Activated naive CD8-positive, alpha-beta T cell treated with anti-CD3 and anti-CD28 coated beads, Interleukin-2, amount 10 ng/mL, durations not matched to agents 7 days and 5 days (primary cell): ENCODE data around the gene MICAL2. TPM values are rescaled to one million over a fixed set of nuclear protein-coding genes. Genes with fewer than 3 reads are reported as not detected.
A peak's percentile ranks its signal among the peaks of the same experiment; 100 is the strongest.

Experiments used
- ATAC-seq: fragments of 150-1000 bp; cut with Tn5 transposase; one replicate; pipeline ENCODE4 v1.10.0; 2021; ENCODE audit warnings: low read depth, moderate library complexity
- POLR2A ChIA-PET: fragments of 350-600 bp; sonication (Branson Sonifier 250); formaldehyde crosslinking; loops from one replicate; lab custom pipeline; 2021; ENCODE audit warnings: antibody characterized with exemption; lab: Charles Lee
- DNase-seq: peaks from one replicate; pipeline ENCODE4 v3.0.0; 2021
- H3K27ac Mint-ChIP-seq: one replicate; pipeline ENCODE4 v1.8.0; 2022; ENCODE audit warnings: mild to moderate bottlenecking, mixed read lengths
- H3K27me3 Mint-ChIP-seq: one replicate; pipeline ENCODE4 v1.8.0; 2022; ENCODE audit warnings: mild to moderate bottlenecking, moderate library complexity, mixed read lengths
- H3K36me3 Mint-ChIP-seq: one replicate; pipeline ENCODE4 v1.8.0; 2021; ENCODE audit warnings: mild to moderate bottlenecking, mixed read lengths
- H3K4me1 Mint-ChIP-seq: one replicate; pipeline ENCODE4 v1.8.0; 2021; ENCODE audit warnings: mixed read lengths
- H3K4me3 Mint-ChIP-seq: one replicate; pipeline ENCODE4 v1.8.0; 2022; ENCODE audit warnings: mild to moderate bottlenecking, moderate library complexity, mixed read lengths
- H3K9me3 Mint-ChIP-seq: one replicate; pipeline ENCODE4 v1.8.0; 2021; ENCODE audit warnings: mixed read lengths
- total RNA-seq, 2 experiments: library from RNA; stranded (reverse); gene quantifications; one replicate each; pipeline ENCODE4 v1.2.3, GENCODE V29; 2021

MICAL2 gene
- total RNA-seq, 2 experiments from 2014 or later: 36.9 to 42.6 TPM

DNA sequence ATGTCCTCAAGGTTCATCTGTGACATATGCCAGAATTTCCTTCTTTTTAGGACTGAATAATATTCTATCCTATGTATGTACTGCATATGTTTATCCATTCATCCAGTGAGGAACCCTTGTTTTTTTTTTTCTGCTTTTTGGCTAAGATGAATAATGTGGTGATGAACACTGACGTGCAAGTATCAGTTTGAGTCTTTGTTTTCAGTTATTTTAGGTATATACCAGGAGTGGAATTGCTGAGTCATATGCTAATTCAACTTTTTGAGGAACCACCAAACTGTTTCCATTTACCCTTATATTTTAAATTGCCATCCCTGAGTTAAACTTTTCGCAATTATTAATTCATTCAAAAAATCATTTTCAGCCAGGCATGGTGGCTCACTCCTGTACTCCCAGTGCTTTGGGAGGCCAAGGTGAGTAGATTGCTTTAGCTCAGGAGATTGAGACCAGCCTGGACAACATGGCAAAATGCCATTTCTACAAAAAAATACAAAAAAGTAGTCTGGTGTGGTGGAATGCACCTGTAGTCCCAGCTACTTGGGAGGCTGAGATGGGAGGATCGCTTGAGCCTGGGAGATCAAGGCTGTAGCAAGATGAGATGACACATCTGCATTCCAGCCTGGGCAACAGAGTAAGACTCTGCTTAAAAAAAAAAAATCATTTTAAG is 64.2 kb downstream of the MICAL2 start:
- peaks cover 38% of the 10 kb centered on the region for H3K4me1 Mint-ChIP-seq
- DNase-seq (no peak), ATAC-seq (peak; percentile 46)
- POLR2A ChIA-PET: no interaction called here
- no peaks in the 10 kb centered on the region for H3K27me3 Mint-ChIP-seq
- H3K27ac Mint-ChIP-seq: peak overlapping the region; percentile 84
- peak overlapping the region; percentile 53 for H3K4me3 Mint-ChIP-seq
- H3K36me3 Mint-ChIP-seq: peaks cover 14% of the 10 kb centered on the region
- H3K9me3 Mint-ChIP-seq: peaks cover 3% of the 10 kb centered on the region

DNA sequence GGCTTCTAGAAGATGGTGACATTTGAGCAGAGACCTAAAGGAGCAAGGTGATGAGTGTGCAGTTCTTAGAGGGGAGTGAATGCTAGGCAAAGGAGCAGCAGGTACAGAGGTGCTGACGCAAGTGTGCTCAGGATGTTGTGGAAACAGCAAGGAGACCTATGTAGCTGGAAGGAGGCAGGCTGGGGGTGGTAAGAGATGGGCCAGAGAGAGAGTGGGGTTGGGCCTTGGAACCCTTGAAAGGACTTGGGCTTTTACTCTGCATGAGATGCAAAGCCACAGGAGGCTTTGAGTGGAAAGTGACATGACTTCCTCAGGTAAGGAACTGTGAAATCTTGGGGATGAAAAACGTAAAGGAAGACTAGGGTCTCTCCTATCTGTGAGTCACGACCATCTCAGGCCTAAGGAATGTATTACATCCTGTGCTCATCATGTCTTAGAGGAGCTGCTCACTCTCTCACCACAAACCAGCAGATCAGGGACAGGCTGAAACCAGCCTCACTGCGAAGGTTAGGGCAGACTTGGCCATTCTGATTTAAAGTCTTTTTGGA is 65.4 kb downstream of the MICAL2 start:
- ATAC-seq (peak; percentile 77), DNase-seq (no peak)
- H3K27me3 Mint-ChIP-seq: no peaks in the 10 kb centered on the region
- peaks cover 14% of the 10 kb centered on the region for H3K36me3 Mint-ChIP-seq
- H3K4me1 Mint-ChIP-seq: peaks cover 42% of the 10 kb centered on the region
- peak overlapping the region; percentile 82 for H3K27ac Mint-ChIP-seq
- POLR2A ChIA-PET: interaction anchor here (1.2 kb wide), 1 partner anchor 20 kb away, joined by 4 read pairs; no protein-coding TSS in a partner anchor
- peaks cover 3% of the 10 kb centered on the region for H3K9me3 Mint-ChIP-seq
- H3K4me3 Mint-ChIP-seq: peak overlapping the region; percentile 7

DNA sequence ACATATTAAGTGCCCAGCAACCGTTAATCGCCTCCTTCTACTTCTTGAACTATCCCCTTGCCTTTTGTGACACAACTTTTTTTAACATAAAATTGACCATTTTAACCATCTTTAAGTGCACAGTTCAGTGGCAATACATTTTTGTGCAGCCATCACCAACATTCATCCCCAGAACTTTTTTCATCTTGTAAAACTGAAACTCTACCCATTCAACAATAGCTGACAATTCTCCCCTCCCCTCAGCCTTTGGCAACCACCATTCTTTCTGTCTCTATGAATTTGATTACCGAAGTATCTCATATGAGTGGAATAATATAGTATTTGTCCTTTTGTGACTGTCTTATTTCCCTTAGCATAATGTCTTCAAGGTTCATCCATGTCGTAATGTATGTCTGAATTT is 66.0 kb downstream of the MICAL2 start:
- H3K4me1 Mint-ChIP-seq: peaks cover 42% of the 10 kb centered on the region
- no peak overlapping the region for H3K4me3 Mint-ChIP-seq
- POLR2A ChIA-PET: no interaction called here
- peak overlapping the region; percentile 82 for H3K27ac Mint-ChIP-seq
- ATAC-seq (no peak), DNase-seq (no peak)
- H3K9me3 Mint-ChIP-seq: peaks cover 1% of the 10 kb centered on the region
- H3K27me3 Mint-ChIP-seq: no peaks in the 10 kb centered on the region
- peaks cover 12% of the 10 kb centered on the region for H3K36me3 Mint-ChIP-seq

DNA sequence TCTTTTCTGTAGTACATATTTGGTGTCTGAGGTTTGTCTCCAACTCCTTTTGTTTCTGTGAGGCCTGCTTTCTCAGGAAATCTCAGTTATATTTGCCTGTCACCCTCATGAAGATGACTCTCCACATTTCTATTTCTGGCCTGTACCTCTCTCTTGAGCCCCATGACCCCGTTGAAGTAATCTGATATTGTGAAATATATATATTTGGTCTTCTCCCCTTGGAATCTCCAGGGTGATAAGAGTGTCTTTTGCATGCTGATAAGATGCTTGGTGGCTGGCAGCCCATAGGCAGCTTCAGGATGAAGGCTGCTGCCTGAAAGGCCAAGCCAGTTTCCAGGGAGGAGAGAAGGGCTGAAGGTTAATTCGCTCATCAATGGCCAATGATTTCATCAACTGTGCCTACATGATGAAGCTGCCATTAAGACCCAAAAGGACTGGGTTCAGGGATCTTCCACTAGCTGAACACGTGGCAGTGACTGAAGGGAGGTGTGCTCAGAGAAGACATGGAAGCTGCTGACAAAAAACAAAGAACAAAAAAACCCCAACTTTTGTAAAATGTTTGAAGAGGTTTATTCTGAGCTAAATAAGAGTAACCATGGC is 67.4 kb downstream of the MICAL2 start:
- no peak for DNase-seq
- H3K27ac Mint-ChIP-seq: no peak overlapping the region
- no peaks in the 10 kb centered on the region for H3K27me3 Mint-ChIP-seq
- no peak overlapping the region for H3K4me3 Mint-ChIP-seq
- no peaks in the 10 kb centered on the region for H3K9me3 Mint-ChIP-seq
- H3K4me1 Mint-ChIP-seq: peaks cover 43% of the 10 kb centered on the region
- peaks cover 11% of the 10 kb centered on the region for H3K36me3 Mint-ChIP-seq
- POLR2A ChIA-PET: interaction anchor here (0.5 to 1.5 kb wide), 2 partner anchors 14 to 37 kb away, joined by 3 read pairs; no protein-coding TSS in a partner anchor
- ATAC-seq: no peak

DNA sequence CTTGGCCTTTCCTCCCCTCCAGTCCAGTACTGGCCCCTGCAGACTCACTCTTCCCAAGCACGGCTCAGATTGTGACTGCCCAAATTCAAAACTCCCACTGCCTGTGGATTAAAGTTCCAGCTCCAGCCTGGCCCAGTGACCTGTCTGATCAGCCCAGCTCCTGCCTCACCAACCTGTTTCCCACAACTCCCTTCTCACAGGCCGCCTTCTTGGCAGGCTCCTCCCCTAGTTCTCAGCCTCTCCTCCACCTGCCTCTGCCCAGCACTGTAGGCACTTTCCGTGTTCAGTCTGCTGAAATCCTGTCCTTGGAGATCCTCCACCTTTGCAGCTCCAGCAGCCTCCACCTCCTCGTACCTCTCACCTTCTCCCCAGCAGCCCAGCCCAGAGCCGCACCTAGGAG is 68.6 kb downstream of the MICAL2 start:
- ATAC-seq (no peak), DNase-seq (no peak)
- Mint-ChIP-seq H3K9me3 (no peaks in the 10 kb centered on the region), H3K36me3 (peaks cover 11% of the 10 kb centered on the region), H3K27me3 (no peaks in the 10 kb centered on the region), H3K4me1 (peaks cover 46% of the 10 kb centered on the region), H3K4me3 (no peak overlapping the region), H3K27ac (peak overlapping the region; percentile 43)
- POLR2A ChIA-PET: interaction anchor here (1.1 to 1.5 kb wide), 2 partner anchors 11 to 15 kb away, joined by 3 read pairs; no protein-coding TSS in a partner anchor

DNA sequence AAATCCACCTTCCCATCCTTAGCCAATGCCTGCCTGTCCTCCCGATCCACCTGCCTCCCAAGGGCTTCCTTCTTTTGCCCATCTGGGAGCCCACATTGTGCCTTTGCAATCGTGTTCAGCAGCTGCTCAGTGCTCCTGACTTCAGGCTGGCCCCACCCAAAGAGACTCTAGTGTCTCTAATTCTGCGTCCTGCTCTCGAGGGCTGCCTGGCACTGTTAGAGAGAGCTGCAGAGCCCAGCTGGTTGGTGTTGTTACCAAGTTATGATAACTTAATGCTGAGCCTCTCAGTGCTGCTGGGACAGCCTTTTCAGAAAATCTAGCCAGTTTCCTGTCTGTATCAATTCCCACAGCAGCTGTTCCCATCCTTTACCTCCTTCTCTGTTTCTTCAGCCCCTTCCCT is 69.1 kb downstream of the MICAL2 start:
- POLR2A ChIA-PET: interaction anchor here (1.1 kb wide), 1 partner anchor 10 kb away, joined by 3 read pairs; no protein-coding TSS in a partner anchor
- peaks cover 11% of the 10 kb centered on the region for H3K36me3 Mint-ChIP-seq
- DNase-seq: no peak
- peak overlapping the region; percentile 43 for H3K27ac Mint-ChIP-seq
- no peak for ATAC-seq
- H3K27me3 Mint-ChIP-seq: no peaks in the 10 kb centered on the region
- peaks cover 42% of the 10 kb centered on the region for H3K4me1 Mint-ChIP-seq
- H3K9me3 Mint-ChIP-seq: no peaks in the 10 kb centered on the region
- H3K4me3 Mint-ChIP-seq: no peak overlapping the region

DNA sequence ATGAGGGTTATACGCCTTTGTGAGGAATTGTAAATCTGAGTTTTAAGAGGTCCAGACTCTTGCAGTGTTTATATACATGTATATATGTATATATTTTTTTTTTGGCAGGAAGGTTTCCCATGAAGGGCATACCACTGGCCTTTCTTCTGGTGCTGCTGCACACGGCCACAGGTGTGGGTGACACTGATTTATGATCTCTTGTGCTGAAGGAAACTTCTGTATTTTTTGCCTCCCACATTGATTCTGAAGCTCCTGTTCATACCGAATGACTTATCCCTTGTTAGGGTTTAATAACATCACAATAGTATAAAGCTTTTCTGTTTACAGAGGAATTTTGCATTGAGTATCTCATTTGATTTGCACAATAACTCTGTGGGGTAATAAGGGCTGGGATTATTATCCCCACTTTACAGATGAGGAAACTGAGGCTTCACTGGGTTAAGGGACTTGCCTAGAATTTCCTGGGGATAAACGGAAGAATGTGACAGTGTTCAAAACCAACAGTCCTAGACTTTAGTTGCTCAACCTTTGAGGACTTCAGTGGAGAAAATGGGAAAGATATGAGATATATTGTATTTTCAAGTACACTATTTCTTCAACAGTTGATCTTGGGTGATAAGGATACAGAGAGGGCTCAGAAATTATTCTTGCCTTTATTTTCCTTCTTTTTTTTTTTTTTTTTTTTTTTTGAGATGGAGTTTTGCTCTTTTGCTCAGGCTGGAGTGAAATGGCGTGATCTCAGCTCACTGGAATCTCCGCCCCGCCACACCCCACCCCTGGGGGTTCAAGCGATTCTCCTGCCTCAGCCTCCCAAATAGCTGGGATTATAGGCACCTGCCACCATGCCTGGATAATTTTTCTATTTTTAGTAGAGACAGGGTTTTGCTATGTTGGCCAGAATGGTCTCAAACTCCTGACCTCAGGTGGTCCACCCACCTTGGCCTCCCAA is 70.1 kb downstream of the MICAL2 start:
- peaks cover 36% of the 10 kb centered on the region for H3K4me1 Mint-ChIP-seq
- H3K4me3 Mint-ChIP-seq: no peak overlapping the region
- H3K27ac Mint-ChIP-seq: no peak overlapping the region
- no peaks in the 10 kb centered on the region for H3K27me3 Mint-ChIP-seq
- ATAC-seq (no peak), DNase-seq (no peak)
- H3K9me3 Mint-ChIP-seq: no peaks in the 10 kb centered on the region
- peaks cover 11% of the 10 kb centered on the region for H3K36me3 Mint-ChIP-seq
- POLR2A ChIA-PET: no interaction called here

DNA sequence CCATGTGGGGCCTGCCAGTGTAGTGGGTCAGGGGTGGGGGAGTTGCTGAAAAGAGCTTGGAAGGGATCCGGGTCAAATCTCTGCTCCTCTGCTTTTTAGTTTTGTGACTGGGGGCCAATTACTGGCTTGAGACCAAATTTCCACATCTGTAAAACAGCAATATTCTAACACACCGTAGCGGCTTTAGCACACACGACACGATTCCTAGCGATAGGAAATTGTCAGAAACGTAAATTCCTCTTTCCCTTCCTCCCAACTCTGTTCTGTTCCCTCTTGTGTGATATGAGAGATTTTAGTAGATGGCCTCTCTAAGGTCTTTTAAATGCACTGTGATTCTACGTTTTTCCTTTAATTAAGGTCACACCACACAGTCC is 71.9 kb downstream of the MICAL2 start:
- Mint-ChIP-seq H3K4me1 (peaks cover 30% of the 10 kb centered on the region), H3K4me3 (no peak overlapping the region), H3K27ac (no peak overlapping the region), H3K36me3 (peaks cover 12% of the 10 kb centered on the region), H3K27me3 (no peaks in the 10 kb centered on the region), H3K9me3 (no peaks in the 10 kb centered on the region)
- no peak for DNase-seq
- ATAC-seq: no peak
- POLR2A ChIA-PET: no interaction called here

DNA sequence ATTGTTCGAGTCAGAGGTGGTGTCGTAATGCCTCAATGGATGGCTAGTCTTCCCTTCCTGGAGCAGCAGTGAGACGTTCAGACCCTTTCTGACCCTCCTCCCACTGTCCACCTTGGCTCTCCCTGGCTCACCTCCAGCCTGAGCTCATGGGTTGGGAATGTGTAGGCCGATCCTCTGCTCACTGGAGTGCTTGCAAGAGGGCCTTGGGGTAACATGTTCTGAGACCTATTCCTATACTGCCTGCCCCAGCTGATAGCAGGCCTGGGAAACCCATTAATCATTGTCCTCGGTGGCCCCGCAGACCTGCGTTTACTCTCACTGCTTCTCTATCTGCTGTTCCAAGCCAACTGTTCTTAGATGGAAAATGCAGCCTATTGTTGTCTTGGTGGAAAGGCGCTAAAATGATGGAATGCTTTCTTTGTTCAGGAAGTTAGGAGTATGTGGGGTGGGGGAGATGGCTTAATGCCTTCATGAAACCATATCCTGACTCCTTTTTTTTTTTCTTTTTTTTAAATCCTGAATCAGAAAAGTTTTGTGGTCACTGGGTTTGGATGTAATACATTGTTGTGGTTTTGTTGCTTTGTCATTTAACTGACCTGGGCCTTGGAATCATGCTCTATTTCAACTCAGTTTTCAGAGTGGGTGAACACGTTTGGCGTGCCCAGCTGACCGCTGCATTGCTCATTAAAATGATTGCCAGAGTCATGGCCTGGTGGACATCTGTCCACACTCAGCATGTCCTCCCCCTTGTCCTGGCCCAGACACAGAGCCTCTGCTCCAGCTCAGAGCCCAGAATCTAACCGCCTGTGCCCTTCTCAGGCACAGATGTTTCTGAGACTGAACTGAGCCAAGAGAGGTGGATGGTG is 72.5 kb downstream of the MICAL2 start:
- Mint-ChIP-seq H3K27me3 (no peaks in the 10 kb centered on the region), H3K9me3 (no peaks in the 10 kb centered on the region), H3K4me1 (peaks cover 27% of the 10 kb centered on the region), H3K4me3 (no peak overlapping the region), H3K27ac (no peak overlapping the region), H3K36me3 (peaks cover 8% of the 10 kb centered on the region)
- ATAC-seq (no peak), DNase-seq (no peak)
- POLR2A ChIA-PET: no interaction called here

DNA sequence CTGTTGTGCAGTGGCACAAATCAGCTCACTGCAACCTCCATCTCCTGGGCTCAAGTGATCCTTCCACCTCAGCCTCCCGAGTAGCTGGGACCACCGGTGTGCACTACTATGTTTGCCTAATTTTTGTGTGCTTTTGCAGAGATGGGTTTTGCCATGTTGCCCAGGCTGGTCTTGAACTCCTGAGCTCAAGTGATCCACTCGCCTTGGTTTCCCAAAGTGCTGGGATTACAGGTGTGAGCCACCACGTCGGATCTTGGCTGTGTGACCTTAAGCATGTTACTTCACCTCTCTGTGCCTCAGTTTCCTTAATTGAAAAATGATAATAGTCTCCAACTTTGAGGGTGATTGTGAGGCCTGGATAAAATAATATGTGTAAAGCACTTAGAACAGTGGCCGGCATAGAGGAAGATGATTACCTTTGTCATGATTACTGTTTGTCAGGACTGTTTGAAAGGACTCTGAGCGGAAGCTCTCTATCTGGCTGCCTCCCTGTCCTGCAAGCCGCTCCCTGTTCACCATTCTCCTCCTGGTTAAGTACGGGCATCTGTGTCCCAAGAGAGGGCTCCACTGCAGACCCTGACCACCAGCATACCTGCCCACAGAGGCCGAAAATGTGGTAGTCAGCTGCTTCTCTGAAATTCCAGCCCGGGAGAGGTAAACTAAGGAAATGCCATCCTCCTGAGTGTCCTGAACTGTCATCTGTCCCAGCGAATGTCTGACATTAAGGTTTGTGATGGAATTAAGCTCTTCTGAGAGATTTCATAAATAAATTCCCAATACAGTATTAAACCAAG is 73.6 kb downstream of the MICAL2 start:
- Mint-ChIP-seq H3K27ac (no peak overlapping the region), H3K27me3 (no peaks in the 10 kb centered on the region), H3K4me1 (peaks cover 22% of the 10 kb centered on the region), H3K36me3 (peaks cover 4% of the 10 kb centered on the region), H3K4me3 (no peak overlapping the region), H3K9me3 (no peaks in the 10 kb centered on the region)
- ATAC-seq (no peak), DNase-seq (no peak)
- POLR2A ChIA-PET: no interaction called here

DNA sequence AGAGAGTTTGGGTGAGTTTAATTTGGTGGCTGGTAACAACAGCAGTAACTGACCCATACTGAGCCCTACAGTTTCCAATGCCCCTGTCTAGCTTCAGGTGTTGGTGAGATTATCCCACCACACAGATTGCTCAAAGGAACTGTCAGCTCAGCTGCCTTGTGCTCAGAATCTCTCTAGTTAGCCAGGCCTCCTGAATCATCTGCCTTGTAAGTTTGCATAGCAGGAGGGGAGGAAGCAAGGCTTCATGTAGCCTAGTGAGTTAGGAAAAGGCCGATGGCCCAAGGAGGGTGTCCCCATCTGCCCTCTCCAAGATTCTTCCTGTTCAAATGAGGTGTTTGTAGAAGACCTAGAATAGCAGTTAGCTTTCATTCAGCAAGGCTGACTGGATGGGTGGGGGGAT is 74.3 kb downstream of the MICAL2 start:
- H3K27ac Mint-ChIP-seq: peak overlapping the region; percentile 40
- DNase-seq (no peak), ATAC-seq (no peak)
- peaks cover 5% of the 10 kb centered on the region for H3K36me3 Mint-ChIP-seq
- H3K4me3 Mint-ChIP-seq: no peak overlapping the region
- H3K27me3 Mint-ChIP-seq: no peaks in the 10 kb centered on the region
- H3K9me3 Mint-ChIP-seq: no peaks in the 10 kb centered on the region
- POLR2A ChIA-PET: no interaction called here
- peaks cover 20% of the 10 kb centered on the region for H3K4me1 Mint-ChIP-seq
